Hepatocyte (in vitro differentiated cells): ENCODE measurements around the gene GKN2. TPM values are rescaled to one million over a fixed set of nuclear protein-coding genes. Genes with fewer than 3 reads are reported as not detected.

ENCODE experiments used
- DNase-seq: peaks from one replicate; pipeline ENCODE4 v3.0.0-alpha.2; 2016; ENCODE audit warnings: low spot score
- H2AFZ ChIP-seq: fragments of 200-600 bp; sonication (generic); 2 replicates; pipeline ENCODE4 v1.6.0; 2016; ENCODE audit warnings: antibody characterized with exemption, mild to moderate bottlenecking
- H3K27ac ChIP-seq: fragments of 200-600 bp; sonication (generic); 2 replicates; pipeline ENCODE4 v1.5.1; 2016; ENCODE audit warnings: mild to moderate bottlenecking
- H3K27me3 ChIP-seq: fragments of 200-600 bp; sonication (generic); 2 replicates; pipeline ENCODE4 v1.6.1; 2016
- H3K36me3 ChIP-seq: fragments of 200-600 bp; sonication (generic); replicated peaks from 2 replicates; pipeline ENCODE4 v1.5.1; 2016; ENCODE audit warnings: low read depth; ENCODE audit not compliant: insufficient read depth
- H3K4me1 ChIP-seq: fragments of 200-600 bp; sonication (generic); 2 replicates; pipeline ENCODE4 v1.5.1; 2016; ENCODE audit warnings: mild to moderate bottlenecking, moderate library complexity; ENCODE audit not compliant: insufficient read depth
- H3K4me2 ChIP-seq: fragments of 200-600 bp; sonication (generic); 2 replicates; pipeline ENCODE4 v1.6.0; 2016
- H3K4me3 ChIP-seq: fragments of 200-600 bp; sonication (generic); 2 replicates; pipeline ENCODE4 v1.5.1; 2016; ENCODE audit warnings: mild to moderate bottlenecking
- H3K79me2 ChIP-seq: fragments of 200-600 bp; sonication (generic); 2 replicates; pipeline ENCODE4 v1.6.0; 2017; ENCODE audit warnings: mild to moderate bottlenecking
- H3K9me2 ChIP-seq: fragments of 200-600 bp; sonication (generic); replicated peaks from 2 replicates; pipeline ENCODE4 v1.6.0; 2017; ENCODE audit warnings: mild to moderate bottlenecking; ENCODE audit not compliant: insufficient read depth
- H3K9me3 ChIP-seq: fragments of 200-600 bp; sonication (generic); 2 replicates; pipeline ENCODE4 v1.5.1; 2016; ENCODE audit warnings: low read depth, mild to moderate bottlenecking
- H4K20me1 ChIP-seq: fragments of 200-600 bp; sonication (generic); 2 replicates; pipeline ENCODE4 v1.6.0; 2016; ENCODE audit warnings: mild to moderate bottlenecking; ENCODE audit not compliant: insufficient read depth, poor library complexity, severe bottlenecking
- CTCF ChIP-seq: fragments of 200-600 bp; sonication (generic); IDR thresholded peaks from 2 replicates; pipeline ENCODE4 v1.5.1; 2016; ENCODE audit warnings: antibody characterized with exemption, mild to moderate bottlenecking; ENCODE audit not compliant: poor library complexity
- EZH2 ChIP-seq: fragments of 200-600 bp; sonication (generic); IDR thresholded peaks from 2 replicates; pipeline ENCODE4 v1.6.1; 2016; ENCODE audit warnings: antibody characterized with exemption, mild to moderate bottlenecking, borderline replicate concordance
- EZH2phosphoT487 ChIP-seq: fragments of 200-600 bp; sonication (generic); IDR thresholded peaks from one replicate; pipeline ENCODE4 v1.6.1; 2018; ENCODE audit warnings: antibody characterized with exemption, mild to moderate bottlenecking, low read depth, moderate library complexity; ENCODE audit not compliant: unreplicated experiment, severe bottlenecking
- WGBS: methylation state at CpG from one replicate; pipeline ENCODE4 v1.1.6; 2016; ENCODE audit warnings: low lambda C conversion rate; ENCODE audit errors: missing lambda C conversion rate; 5-methylcytosine and 5-hydroxymethylcytosine counted together
- polyA plus RNA-seq: library from polyadenylated mRNA; unstranded; fragments of >200 nt; fragmentation: Nextera tagmentation; extraction: Ambion mirVana; gene quantifications from 2 replicates; pipeline ENCODE4 v1.2.1, GENCODE V29; 2016
- total RNA-seq: library from RNA; depleted of rRNA; stranded (reverse); fragments of >200 nt; gene quantifications from 2 replicates; pipeline ENCODE4 v1.2.3, GENCODE V29; 2014

GKN2 gene
- total and polyA plus RNA-seq, 2 experiments from 2014 or later: not detected

- H4K20me1 ChIP-seq: no peaks in the 10 kb centered on the region
- H3K79me2 ChIP-seq: no peaks in the 10 kb centered on the region
- H3K27me3 ChIP-seq: no peaks in the 10 kb centered on the region
- no peak overlapping the region for H3K4me3 ChIP-seq
- no peaks in the 10 kb centered on the region for H3K36me3 ChIP-seq
- no peaks in the 10 kb centered on the region for H3K9me2 ChIP-seq
- no peak overlapping the region for H2AFZ ChIP-seq
- no peak overlapping the region for H3K27ac ChIP-seq
- no peaks in the 10 kb centered on the region for H3K4me1 ChIP-seq
- TF ChIP-seq EZH2phosphoT487 (no peak), CTCF (no peak), EZH2 (no peak)
- DNase-seq: no peak
- H3K9me3 ChIP-seq: no peaks in the 10 kb centered on the region
- no peak overlapping the region for H3K4me2 ChIP-seq
- WGBS: 41% methylated on average over 4 of the region's 4 CpGs
Observed at GRCh38 chr2:68931799-68932198, 20.9 kb downstream of the GKN2 start.

- Histone ChIP-seq H3K36me3 (no peaks in the 10 kb centered on the region), H3K4me3 (no peak overlapping the region), H4K20me1 (no peaks in the 10 kb centered on the region), H3K4me1 (no peaks in the 10 kb centered on the region), H3K9me2 (no peaks in the 10 kb centered on the region), H3K27me3 (peaks cover 2% of the 10 kb centered on the region), H3K4me2 (no peak overlapping the region), H3K79me2 (no peaks in the 10 kb centered on the region), H2AFZ (no peak overlapping the region), H3K9me3 (no peaks in the 10 kb centered on the region), H3K27ac (no peak overlapping the region)
- TF ChIP-seq CTCF: no peak
- TF ChIP-seq EZH2phosphoT487: no peak
- no peak for TF ChIP-seq EZH2
- no peak for DNase-seq
- WGBS: 85% methylated on average over 3 of the region's 3 CpGs
Observed at GRCh38 chr2:68931149-68931711, 21.5 kb downstream of the GKN2 start.

GRCh38 chr2:68926796-68927195 lies 25.9 kb downstream of the GKN2 start:
- WGBS: 81% methylated on average over 4 of the region's 4 CpGs
- Histone ChIP-seq H3K4me3 (no peak overlapping the region), H3K4me2 (no peak overlapping the region), H3K79me2 (no peaks in the 10 kb centered on the region), H3K27me3 (peaks cover 4% of the 10 kb centered on the region), H3K4me1 (no peaks in the 10 kb centered on the region), H3K27ac (no peak overlapping the region), H3K9me2 (no peaks in the 10 kb centered on the region), H3K9me3 (no peaks in the 10 kb centered on the region), H2AFZ (no peak overlapping the region), H4K20me1 (no peaks in the 10 kb centered on the region), H3K36me3 (no peaks in the 10 kb centered on the region)
- TF ChIP-seq CTCF: no peak
- no peak for TF ChIP-seq EZH2phosphoT487
- TF ChIP-seq EZH2: no peak
- DNase-seq: no peak
